ENCODE results near the gene KIRREL2. TPM values are rescaled to one million over a fixed set of nuclear protein-coding genes. Genes with fewer than 3 reads are reported as not detected.

The KIRREL2 gene
- total and polyA plus RNA-seq, 9 of the 15 experiments (the other 6 are each of a cell fraction or from before 2014, with no cell fraction given) = 0.01 to 0.12 (median 0.09) TPM; not detected in 4

GRCh38 chr19:35869327-35870123, 12.8 kb downstream of the KIRREL2 start (continued):
- TF ChIP-seq ZNF174 (CRISPR knock-in tag; IDR thresholded peaks at IDR 0.05) (no peak), SIX5 (IDR thresholded peaks at IDR 0.05; ENCODE audit: borderline replicate concordance in 1 of 2, insufficient read depth in 1 of 2, low read depth in 1 of 2, low read length in 2 of 2) (no peak), STAT5B (CRISPR knock-in tag; IDR thresholded peaks at IDR 0.05) (no peak), E2F8 (IDR thresholded peaks at IDR 0.05; ENCODE audit: low read depth, partially characterized antibody) (peak; percentile 45), SIN3B (IDR thresholded peaks at IDR 0.05; ENCODE audit: low read depth) (no peak), NUFIP1 (IDR thresholded peaks at IDR 0.05; ENCODE audit: partially characterized antibody) (no peak), KAT8 (IDR thresholded peaks at IDR 0.05; ENCODE audit: low read depth) (no peak), HDAC6 (IDR thresholded peaks at IDR 0.05; ENCODE audit: low read depth, low read length) (no peak), ZNF274 (IDR thresholded peaks at IDR 0.05; ENCODE audit: borderline replicate concordance, low read depth, low read length) (no peak), NFE2 (IDR thresholded peaks at IDR 0.05; ENCODE audit: low read depth) (no peak), ZNF280A (IDR thresholded peaks at IDR 0.05; ENCODE audit: low read depth, partially characterized antibody) (no peak), NR2C2 (CRISPR knock-in tag; IDR thresholded peaks at IDR 0.05) (no peak), NR2C2 (tag; IDR thresholded peaks at IDR 0.05) (no peak), TAL1 (IDR thresholded peaks at IDR 0.05) (no peak), ZNF384 (IDR thresholded peaks at IDR 0.05; ENCODE audit: low read depth, low read length) (no peak), CTBP1 (IDR thresholded peaks at IDR 0.05; ENCODE audit: borderline replicate concordance) (peak; percentile 36; the same call in 1 of the 2 replicates), C11orf30 (IDR thresholded peaks at IDR 0.05; ENCODE audit: low read depth) (no peak), NRF1 (conservative IDR thresholded peaks at IDR 0.05 in 1 of 2, IDR thresholded peaks at IDR 0.05 in 1 of 2) (peak; percentile 85 to 87)
- TF ChIP-seq, protein P1, sequence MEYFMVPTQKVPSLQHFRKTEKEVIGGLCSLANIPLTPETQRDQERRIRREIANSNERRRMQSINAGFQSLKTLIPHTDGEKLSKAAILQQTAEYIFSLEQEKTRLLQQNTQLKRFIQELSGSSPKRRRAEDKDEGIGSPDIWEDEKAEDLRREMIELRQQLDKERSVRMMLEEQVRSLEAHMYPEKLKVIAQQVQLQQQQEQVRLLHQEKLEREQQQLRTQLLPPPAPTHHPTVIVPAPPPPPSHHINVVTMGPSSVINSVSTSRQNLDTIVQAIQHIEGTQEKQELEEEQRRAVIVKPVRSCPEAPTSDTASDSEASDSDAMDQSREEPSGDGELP (CRISPR knock-in tag; IDR thresholded peaks at IDR 0.05; ENCODE audit: borderline replicate concordance) = peak; percentile 76; the same call in 1 of the 2 replicates
- TF ChIP-seq, protein P2, sequence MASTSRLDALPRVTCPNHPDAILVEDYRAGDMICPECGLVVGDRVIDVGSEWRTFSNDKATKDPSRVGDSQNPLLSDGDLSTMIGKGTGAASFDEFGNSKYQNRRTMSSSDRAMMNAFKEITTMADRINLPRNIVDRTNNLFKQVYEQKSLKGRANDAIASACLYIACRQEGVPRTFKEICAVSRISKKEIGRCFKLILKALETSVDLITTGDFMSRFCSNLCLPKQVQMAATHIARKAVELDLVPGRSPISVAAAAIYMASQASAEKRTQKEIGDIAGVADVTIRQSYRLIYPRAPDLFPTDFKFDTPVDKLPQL (IDR thresholded peaks at IDR 0.05; ENCODE audit: extremely low read depth, insufficient read length) = no peak
- TF ChIP-seq, protein P3, sequence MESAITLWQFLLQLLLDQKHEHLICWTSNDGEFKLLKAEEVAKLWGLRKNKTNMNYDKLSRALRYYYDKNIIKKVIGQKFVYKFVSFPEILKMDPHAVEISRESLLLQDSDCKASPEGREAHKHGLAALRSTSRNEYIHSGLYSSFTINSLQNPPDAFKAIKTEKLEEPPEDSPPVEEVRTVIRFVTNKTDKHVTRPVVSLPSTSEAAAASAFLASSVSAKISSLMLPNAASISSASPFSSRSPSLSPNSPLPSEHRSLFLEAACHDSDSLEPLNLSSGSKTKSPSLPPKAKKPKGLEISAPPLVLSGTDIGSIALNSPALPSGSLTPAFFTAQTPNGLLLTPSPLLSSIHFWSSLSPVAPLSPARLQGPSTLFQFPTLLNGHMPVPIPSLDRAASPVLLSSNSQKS (CRISPR knock-in tag; IDR thresholded peaks at IDR 0.05) = no peak
